Measurements from ENCODE around the gene MAOB. TPM values are rescaled to one million over a fixed set of nuclear protein-coding genes. Genes with fewer than 3 reads are reported as not detected.

The MAOB gene
- total RNA-seq, 1 donor, result 0.72 TPM

DNA sequence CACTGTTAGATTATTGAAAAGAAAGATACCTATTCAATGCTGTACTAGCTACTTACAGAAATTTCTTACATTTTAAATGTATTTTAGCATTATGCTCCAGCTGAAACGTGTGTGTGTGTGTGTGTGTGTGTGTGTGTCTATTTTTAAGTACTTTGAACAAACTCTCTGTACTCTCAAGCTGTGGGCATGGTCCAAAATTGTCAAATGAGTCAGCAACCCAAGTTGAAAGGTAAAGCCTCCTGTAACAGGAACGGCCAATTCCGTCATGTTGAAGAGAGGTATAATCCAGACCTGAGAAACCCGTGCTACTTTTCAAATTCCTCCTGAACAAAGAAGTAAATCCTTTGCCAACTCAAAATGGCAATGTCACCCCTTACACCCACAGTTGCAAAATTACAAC, 20.5 kb downstream of the MAOB start:
- no peak for DNase-seq (ENCODE audit: low read depth)
- TF ChIP-seq, protein P1, sequence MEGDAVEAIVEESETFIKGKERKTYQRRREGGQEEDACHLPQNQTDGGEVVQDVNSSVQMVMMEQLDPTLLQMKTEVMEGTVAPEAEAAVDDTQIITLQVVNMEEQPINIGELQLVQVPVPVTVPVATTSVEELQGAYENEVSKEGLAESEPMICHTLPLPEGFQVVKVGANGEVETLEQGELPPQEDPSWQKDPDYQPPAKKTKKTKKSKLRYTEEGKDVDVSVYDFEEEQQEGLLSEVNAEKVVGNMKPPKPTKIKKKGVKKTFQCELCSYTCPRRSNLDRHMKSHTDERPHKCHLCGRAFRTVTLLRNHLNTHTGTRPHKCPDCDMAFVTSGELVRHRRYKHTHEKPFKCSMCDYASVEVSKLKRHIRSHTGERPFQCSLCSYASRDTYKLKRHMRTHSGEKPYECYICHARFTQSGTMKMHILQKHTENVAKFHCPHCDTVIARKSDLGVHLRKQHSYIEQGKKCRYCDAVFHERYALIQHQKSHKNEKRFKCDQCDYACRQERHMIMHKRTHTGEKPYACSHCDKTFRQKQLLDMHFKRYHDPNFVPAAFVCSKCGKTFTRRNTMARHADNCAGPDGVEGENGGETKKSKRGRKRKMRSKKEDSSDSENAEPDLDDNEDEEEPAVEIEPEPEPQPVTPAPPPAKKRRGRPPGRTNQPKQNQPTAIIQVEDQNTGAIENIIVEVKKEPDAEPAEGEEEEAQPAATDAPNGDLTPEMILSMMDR (IDR thresholded peaks at IDR 0.05; ENCODE audit: insufficient read depth, low read length), result no peak
- H3K4me3 ChIP-seq (ENCODE audit: low read depth, low read length), result no peak overlapping the region

DNA sequence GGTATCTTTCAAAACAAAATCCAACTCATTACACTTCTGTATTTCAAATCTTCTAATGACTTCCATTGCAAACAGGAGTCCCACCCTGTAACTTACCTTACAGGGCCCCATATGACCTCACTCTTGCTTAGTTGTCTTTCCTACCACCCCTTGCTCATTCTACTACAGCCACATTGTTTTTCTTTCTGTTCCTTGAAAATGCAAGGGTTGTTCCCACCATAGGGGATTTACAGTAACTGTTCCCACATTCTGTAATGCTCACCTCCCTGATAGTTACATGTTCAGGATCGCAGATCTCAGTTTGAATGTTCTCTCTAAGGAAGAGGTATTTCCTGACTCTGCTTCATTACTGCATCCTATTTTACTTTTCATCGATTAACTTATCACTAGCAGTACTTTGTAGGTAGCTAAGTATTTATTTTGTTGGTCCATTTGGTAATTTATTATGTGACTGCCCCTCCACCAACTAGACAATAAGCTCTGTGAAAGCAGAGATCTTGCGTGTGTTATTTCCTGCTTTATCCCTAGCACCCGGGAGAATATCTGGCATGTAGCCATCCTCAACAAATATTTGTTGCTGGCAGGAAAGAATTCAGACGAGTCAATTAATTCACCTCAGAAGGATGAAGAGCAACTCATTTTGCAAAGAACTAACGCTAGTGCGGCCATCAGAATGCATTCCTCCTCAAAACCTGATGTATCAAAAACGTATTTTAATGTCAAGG, 21.4 kb downstream of the MAOB start:
- no peak overlapping the region for H3K4me3 ChIP-seq (ENCODE audit: low read depth, low read length)
- TF ChIP-seq, protein P1 (IDR thresholded peaks at IDR 0.05; ENCODE audit: insufficient read depth, low read length), result no peak
- peak; percentile 7 for DNase-seq (ENCODE audit: low read depth)

DNA sequence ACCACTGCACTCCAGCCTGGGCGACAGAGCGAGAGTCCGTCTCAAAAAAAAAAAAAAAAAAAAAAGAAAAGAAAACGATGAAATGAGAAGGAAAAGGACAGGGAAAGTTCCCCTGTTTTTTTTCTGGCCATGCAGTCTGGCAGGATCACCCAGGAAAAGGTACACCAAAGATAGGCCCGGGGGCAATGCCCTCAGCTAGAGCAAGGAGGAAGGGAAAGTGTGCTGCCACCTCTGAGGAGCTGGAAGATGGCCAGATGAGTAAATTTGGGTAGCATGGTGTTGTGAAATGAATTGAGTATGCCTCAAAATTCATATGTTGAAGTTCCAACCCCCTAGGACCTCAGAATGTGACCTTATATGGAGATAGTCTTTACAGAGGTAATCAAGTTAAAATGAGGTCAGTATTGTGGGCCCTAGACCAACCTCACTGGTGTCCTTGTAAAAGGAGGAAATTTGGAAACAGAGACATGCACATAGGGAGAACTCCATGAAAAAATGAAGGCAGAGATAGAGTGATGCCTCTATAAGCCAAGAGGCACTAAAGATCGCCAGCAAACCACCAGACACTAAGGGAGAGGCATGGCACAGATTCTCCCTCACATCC, 28.9 kb downstream of the MAOB start:
- TF ChIP-seq, protein P1 (IDR thresholded peaks at IDR 0.05; ENCODE audit: insufficient read depth, low read length), result no peak
- no peak for DNase-seq (ENCODE audit: low read depth)
- no peak overlapping the region for H3K4me3 ChIP-seq (ENCODE audit: low read depth, low read length)

DNA sequence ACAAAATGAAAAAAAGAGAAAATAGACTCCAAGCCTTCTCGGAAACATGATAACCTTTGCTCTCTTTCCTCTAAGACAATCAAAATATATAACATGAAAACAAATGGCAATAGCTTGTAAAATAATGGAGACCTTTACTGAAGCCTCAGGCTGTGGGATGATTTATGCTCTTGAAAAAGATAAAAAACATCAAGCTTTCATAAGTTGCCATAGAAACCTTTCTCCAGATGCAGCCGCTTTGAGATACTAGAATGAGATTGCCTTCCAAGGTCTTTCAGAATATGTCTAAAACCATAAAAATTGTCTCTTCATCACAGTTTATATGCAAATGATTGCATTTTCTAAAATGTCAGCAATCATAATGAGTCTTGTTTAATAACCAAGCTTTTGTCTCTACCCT, 31.6 kb downstream of the MAOB start:
- no peak for DNase-seq (ENCODE audit: low read depth)
- H3K4me3 ChIP-seq (ENCODE audit: low read depth, low read length), result no peak overlapping the region
- TF ChIP-seq, protein P1 (IDR thresholded peaks at IDR 0.05; ENCODE audit: insufficient read depth, low read length), result no peak

DNA sequence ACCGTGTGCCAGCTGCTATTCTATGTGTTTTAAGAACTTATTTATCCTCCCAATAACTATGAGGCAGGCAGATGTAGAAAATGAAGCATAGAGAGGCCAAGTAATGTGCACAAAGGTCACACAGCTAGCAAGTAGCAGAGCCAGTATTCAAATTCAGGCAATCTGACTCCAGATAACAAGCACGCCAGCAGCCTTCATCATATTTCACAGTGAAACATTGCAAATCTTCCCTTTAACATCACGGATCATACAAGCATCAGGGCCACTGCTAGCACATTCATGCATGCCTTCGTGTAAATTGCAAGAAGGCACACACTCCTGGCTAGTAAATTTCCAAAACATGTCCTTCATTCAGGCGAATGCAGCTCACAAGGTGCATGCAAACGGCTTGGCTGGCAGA, 33.1 kb downstream of the MAOB start:
- DNase-seq (ENCODE audit: low read depth), result no peak
- TF ChIP-seq, protein P1 (IDR thresholded peaks at IDR 0.05; ENCODE audit: insufficient read depth, low read length), result no peak
- no peak overlapping the region for H3K4me3 ChIP-seq (ENCODE audit: low read depth, low read length)

DNA sequence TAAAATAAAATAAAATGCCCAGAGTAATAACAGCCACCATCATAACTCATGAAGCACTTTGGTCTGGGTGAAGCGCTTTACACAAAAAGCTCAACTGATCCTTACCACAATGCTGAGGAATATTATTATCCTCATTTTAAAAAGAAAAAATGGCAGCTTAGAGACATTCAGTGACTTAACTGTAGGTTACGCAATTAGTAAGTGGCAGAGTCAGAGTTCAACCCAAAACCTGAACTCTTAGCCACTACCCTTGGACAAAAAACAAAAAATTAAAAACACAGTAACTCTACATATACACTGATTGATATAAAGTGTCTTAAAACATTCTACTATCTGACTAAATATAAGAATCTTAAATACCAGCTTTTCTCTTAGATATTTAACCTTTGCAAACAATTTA, 34.9 kb downstream of the MAOB start:
- no peak overlapping the region for H3K4me3 ChIP-seq (ENCODE audit: low read depth, low read length)
- DNase-seq (ENCODE audit: low read depth), result no peak
- TF ChIP-seq, protein P1 (IDR thresholded peaks at IDR 0.05; ENCODE audit: insufficient read depth, low read length), result no peak
